Activated effector memory CD4-positive, alpha-beta T cell treated with Interleukin-2 at 50 U/mL for 16 hours (primary cell): Measurements from ENCODE around the gene PTP4A2.
"Not testable (repeated sequence)": the region's sequence is repeated elsewhere in the genome, so short reads cannot be mapped to it uniquely, and the experiment has no call there.

ENCODE experiments used
- DNase-seq: peaks from one replicate; pipeline ENCODE4 v3.0.0-alpha.2; 2020

Gene PTP4A2

DNA sequence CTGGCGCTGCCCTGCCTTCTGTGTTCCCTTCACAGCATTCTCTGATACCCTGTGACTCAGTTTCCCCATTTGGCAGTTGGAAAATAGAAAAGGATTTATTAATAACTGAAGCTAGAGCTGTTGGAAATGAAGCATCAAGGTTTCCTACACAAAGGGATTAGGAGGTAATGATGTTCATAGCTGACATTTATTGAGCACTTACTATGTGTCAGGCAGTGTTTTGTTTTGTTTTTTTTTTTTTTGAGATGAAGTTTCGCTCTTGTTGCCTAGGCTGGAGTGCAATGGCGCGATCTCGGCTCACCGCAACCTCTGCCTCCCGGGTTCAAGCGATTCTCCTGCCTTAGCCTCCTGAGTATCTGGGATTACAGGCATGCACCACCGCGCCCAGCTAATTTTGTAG, 7.5 kb upstream of the PTP4A2 start:
- not testable (repeated sequence) for DNase-seq

DNA sequence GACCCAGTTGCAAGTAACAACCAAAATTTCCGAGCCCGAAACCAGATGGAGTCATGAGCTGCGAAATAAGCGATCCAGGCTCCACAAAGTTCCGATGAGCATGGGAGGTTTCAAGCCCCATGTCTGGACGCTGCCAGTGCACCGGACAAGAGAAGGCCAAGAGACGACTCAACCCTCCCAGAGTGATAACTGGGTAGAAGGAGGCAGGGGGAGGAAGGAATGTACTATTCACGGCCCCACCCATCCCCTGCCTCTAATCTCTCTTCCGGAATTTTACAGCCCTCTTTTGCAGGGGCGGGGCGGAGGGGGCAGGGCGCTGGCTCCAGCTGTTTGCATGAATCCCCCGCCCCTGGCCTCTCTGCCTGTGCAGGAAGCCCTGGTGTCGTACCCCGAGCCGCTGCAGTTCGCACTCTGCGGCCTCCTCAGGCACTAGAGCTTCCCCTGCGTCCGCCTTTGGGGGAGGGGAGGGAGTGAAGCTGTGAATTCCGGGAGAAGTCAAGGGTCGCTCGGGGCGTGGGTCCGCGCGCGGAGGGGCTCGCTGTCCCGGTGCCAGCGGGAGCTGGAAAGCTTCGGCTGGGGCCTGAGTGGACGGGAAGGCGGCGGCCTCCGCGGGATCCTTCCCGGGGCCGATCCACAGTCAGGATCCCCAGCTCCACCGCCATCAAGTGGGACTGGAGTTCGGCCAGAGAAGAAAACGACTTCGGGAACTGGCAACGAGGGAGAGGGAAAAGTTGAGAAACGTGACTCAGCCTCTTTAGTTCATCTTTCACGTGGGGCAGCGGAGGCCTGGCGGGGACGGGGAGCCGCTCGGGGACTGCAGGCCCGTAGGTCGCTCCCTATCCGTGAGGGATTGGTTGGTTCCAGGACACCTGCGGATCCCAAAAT, 6.3 kb upstream of the PTP4A2 start:
- DNase-seq: peak; percentile 81

DNA sequence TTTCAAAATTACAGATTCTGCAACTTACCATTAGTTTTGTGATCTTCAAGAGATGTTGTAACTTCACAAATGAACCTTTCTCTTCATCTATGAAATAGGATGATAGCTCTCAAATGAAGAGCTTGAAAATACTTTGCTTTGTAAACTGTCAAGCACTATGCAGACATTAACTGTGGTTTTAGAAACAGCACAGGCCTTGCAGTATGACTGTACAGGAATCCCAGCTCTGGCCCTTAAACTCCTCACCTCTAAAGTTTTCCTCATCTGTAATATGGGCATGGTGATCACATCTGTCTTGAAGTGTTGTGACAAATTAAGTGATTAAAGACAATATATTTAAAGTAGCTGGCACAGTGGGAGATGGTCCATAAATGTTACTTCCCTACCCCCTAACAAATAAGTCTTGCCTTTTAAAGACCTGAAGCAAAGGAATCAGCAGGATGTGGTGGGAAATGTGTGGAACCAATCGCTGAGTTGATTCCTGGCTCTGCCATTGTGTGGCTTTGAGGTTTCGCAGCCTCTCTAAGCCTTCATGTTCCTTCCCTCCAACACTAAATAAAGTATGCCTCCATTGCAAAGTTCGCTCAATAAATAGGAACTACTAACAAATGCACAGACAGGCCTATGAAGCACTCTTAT, 5.5 kb upstream of the PTP4A2 start:
- no peak for DNase-seq

DNA sequence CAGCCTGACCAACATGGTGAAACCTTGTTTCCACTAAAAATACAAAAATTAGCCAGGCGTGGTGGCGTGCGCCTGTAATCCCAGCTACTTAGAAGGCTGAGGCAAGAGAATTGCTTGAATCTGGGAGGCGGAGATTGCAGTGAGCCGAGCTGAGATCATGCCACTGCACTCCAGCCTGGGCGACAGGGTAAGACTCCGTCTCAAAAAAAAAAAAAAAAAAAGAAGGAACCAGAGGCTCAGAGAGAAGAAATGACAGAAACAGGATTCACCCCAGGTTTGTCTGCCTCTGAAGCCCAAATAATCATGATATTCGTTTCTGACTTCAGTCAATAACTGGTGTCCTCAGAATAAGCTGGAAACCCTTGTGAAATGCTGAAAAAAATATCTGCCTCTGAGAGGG, 3.9 kb upstream of the PTP4A2 start:
- DNase-seq: not testable (repeated sequence)

DNA sequence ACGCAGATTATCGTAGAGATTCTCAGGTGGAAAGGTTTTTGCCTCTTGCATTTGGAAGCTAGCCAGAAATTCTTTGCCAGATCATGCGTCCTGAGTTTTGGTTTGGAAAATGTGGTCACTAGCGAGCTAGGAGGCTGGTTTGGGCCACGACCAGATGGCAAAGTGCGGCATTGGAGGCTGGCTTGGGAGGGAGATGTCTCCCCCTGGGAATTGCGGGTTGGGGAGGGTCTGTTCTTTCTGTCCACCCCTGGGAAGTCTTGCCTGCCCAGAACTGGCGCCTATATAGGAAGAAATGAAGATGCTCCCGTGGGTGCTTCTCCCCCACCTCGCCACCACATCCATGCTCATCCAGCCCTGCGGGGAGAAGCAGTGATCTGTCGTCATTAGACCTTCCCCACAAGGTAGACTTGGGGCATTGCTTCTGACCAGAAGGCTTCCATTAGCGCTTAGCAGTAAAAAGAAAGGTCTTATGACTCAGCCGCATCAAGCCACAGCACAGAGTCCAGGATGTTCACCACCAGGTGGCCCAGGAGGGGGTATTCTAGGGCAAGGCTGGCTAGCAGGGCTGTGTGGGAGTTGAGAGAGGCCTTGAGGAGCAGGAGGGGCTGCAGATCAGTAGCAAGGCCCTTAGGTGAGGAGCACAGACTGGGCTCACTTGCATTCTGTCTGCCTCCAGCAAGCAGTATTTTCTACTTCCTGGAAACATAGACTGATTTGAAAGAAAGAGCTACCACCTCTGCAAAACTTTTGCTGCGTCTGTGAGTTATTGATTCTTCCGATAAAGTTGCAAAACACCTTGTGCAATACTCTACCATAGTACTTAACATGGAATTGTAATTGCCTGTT, 1.5 kb upstream of the PTP4A2 start:
- DNase-seq: peak; percentile 69

DNA sequence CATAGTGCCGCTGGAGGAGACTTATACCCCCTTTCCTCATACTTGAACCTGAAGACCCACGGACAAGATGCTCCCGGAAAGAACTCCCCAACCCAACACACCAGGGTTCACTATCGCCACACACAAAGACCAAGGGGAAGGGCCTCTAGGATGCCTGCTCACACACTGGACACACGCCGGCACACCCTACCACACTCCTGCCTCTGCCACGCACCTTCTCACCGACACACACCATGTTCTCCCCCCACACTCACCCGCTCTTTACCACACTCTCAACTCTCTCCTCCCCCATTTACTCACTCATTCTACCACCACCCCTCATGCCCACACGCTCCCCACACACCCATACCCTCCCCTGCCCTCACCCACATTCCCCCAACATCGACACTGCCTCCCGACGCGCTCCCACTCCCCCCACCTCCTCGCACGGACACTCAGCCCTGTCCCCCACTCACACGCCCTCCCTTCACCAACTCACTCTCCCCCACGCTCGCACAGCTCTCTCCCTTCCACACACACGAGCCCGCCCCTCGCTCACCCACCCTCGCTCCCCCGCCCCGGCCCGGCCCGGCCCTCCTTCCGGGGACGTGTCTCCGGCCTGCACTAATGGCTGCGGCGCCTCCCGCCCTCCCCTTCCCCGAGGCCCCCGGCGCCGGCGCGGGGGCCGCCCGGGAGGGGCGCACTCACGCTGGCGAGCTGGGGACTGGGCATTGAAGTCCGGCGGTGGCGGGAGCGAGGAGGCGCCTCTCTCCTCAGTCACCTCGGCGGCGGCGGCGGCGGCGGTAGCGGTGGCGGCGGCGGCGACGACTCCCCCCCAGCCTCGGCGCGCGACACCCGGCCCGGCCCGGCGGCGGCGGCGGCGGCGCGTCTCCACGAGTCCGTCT, 626 bp downstream of the PTP4A2 start:
- peak; percentile 78 for DNase-seq

DNA sequence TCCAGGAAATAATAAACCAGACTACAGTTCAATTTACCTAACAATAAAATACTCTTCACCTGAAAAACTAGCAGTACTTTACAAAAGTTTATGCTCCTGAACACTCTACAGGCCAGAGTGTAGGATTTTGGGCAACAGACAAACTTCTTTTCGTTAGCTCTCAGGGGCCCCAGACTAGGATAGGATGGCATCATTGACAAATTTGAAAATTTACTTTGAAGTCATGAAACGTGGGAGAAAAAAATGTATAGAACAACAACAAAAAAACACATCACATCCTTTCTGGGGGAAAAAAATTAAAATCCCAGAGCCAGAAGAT, 1.2 kb downstream of the PTP4A2 start:
- DNase-seq: no peak

DNA sequence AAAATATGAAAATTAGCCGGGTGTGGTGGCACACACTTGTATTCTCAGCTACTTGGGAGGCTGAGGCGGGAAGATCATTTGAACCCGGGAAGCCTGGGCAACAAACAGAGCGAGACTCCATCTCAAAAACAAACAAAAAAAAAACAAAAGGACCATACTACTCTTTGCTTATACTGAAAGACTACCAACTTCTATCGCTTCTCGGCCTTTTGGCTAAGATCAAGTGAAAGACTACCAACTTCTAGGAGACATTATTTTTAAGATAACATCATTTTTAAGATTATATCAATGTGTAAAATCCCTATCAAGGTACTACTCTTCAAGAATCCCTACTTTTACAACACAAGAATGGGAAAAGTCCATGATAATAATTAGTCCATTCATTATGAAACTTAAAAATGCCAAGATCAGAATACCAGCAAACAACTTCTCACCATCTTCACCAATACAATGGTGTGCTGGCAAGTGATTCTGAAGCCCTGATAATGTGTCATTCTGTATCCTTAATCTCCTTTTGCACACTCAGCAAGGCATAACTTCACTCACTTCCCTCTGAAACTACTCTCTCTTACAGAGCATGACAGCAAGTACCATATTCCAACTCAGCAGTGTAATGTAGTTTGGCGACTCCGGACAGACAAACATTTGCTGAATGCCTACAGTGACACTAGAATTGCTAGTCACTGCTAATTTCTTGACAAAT, 1.7 kb downstream of the PTP4A2 start:
- DNase-seq: no peak

DNA sequence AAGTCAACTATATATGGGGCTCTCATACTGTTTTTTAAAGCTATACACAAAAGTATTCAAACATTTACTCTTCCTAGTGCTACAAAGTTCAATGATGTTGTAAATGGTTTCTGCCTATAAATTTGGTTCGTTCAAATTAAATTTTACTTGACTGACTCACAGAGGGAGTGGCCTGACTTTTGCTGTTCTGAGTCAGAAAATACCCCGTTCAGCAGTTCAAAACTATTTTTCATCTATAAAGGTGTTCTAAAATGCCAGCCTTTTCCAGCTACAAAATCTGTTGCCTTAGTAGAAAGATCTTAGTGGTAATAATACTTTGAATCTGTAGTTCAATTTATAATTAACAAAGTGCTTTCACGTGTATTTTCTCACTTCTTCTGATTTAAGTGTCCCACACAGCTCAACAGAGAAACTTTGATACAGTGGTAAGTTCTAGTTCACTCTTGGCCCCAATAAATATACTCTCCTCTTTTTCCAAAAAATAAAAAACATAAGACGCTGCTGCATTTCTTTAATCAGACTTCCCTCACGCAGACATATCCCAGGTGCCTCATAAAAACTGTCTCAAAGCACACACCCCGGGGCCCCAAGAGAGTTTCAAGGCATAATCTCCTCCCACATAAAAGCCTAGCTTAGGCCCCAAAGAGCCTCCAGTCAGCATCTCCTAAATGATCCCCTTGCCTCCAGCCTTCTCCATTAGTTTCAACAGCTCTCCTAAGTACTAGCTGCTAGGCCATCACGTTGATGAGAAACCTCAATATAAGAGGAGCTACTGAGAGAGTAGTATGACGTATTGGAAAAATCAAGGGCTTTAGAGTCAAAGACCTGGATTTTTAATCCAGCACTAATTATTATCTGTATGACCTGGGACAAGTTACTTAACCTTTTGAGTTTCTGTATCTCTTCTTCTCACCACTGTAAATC, 3.2 kb downstream of the PTP4A2 start:
- DNase-seq: no peak

DNA sequence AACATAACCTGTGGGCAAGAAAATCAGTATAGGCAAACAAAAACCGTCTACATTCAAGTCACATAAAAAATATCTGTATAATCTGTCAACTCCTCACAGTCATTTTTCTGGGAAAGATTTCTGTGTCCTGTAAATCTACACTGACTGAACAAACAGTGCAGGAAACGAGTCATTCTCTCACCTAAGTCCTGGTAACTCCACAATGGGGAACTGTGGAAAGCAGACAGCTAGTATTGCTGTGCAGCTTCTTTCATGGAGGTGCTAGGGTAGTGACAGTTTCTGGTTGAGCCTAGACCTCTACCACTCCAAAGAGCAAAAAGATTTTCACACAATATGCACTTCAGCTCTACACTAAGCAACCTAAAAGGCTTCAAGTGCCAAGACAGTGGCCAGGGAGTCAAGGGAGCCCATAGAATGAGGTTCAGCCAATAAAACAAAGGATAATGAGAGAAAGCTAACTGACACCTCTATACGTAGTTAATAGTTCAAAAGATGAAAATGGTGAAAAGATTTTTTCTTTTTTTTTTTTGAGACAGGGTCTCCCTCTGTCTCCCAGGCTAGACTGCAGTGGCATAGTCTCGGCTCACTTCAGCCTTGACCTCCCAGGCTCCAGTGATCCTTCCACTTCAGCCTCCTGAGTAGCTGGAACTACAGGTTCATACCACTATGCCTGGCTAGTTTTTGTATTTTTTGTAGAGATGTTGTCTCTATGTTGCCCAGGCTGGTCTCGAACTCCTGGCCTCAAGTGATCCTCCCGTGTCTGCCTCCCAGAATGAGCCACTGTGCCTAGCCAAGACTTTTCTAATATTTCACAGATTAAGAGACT, 5.5 kb downstream of the PTP4A2 start:
- no peak for DNase-seq

DNA sequence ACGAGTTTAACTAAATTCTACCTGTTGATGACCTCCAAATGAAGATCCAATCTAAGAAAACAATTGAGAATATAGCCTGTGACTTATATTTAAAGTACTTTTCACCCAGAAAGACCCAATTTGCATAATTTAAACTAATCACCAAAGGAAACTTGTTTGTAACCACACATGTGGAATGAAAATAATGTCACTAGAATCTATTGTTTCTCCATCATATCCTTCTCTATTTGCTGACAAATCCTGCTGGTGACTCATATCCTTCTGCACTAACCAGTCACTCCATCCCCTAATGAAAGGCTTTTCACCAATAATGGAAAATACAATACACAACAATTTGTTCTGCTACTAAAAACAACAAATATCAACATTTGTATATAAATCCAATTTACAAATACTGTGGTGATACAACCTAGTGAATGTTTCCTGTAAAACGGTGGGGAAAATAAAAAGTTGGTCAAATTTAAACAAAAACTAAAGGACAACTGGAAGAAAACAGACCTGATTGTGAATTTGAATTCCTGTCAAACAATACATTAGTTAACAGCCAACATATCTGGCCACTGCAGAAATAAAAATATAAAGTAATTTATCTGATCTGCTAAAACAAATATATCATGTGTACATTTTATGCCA, 6.5 kb downstream of the PTP4A2 start:
- no peak for DNase-seq

DNA sequence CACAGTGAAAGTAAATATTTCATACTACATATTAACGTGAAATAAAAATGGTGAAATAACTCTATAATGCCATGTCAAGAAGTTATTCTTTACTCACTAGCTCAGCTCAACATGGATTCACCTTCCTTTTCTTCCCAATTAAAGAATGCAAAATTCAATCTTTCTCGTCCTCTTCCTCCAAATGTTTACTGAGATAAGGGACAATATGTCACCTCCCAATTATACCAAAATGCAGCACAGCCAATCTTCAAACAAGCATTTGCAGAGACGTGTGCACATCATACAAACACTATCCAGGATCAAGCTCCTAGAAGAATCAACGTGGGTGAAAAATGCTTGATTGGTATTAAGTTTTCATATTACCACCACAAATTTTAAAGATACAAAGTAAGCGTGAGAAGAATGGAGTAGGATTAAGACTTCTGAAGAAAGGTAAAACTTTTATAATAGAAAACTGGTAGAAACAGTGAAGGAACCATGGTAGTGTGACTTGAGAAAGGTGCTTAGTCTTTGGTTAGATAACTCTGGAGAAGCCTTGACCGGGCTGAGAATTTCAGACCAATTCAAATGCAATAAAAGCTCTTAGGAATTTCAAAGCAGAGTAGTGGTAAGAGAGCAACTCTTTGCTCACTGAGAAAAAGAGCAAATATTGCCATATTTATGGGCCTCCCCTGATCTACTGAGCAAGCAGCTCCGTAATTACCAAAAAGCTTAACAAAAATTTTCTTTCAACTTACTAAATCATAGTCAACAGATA, 7.2 kb downstream of the PTP4A2 start:
- DNase-seq: no peak

DNA sequence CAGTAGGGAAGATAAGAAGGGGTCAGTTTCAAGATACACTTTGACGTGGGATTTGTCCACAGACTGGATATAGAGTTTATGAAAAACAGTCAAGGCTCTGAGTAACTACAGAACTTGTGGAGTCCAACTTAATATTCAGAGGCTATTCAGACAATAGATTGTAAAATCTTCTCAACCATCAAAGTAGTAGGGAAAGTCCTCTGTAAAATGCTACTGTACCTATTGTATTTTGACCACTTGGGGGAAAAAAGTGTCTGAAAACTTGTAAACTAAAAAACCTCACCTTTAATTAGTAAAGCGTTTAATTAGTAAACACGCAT, 10.5 kb downstream of the PTP4A2 start:
- no peak for DNase-seq

DNA sequence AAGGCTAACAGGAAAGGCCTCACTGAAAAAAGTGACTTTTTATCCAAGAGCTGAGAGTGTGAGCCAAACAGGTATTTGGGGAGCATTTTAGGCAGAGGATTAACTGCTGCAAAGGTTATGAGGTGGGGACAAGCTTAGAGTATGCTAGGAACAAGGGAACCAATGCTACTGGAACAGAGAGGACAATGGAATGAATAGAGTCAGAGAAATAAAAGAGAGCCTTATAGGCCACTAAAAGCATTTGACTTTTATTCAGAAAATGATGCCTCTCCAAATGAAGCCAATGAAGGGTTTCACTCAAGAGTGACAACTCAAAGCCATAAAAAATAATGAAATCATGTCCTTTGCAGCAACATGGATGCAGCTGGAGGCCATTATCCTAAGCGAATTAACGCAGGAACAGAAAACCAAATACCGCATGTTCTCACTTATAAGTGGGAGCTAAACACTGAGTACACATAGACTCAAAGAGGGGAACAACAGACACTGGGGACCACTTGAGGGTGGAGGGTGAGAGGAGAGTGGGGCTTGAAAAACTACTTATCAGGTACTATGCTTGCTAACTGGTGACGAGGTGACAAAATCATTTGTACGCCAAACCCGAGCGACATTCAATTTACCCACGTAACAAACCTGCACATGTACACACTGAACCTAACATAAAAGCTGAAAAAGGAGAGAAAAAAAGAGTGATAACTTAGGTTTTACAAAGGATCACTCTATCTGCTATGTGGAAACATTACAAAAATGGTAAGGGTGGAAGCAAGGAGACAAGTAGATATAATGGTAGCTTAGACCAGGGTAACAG, 11.1 kb downstream of the PTP4A2 start:
- no peak for DNase-seq

DNA sequence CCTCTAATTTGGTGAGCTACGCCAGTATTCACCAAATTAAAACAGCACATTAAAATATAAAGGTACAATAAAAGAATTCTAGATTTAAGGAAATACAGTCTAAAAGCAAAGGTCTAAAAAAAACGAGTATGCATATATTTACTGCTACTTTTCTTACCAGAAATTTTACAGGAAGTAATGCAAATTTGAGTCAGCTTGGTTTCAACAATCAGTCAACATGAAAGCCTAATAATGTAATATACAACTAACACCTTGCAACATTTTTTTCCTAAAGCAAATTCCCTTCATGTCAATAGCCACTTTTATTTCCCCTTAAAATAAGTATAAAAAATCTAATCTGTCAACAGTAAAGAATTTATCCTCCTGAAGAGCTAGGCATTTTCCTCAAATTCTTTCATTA, 11.9 kb downstream of the PTP4A2 start:
- DNase-seq: no peak

DNA sequence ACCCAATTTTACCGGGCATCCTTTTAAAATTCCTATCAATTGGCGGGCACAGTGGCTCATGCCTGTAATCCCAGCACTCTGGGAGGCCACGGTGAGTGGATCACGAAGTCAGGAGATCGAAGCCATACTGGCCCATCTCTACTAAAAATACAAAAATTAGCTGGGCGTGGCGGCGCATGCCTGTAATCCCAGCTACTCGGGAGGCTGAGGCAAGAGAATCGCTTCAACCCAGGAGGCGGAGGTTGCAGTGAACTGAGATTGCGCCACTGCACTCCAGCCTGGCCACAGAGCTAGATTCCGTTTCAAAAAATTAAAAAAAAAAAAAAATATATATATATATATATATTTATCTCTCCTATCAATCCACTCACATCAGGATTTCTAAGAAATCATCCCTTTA, 12.3 kb downstream of the PTP4A2 start:
- not testable (repeated sequence) for DNase-seq

DNA sequence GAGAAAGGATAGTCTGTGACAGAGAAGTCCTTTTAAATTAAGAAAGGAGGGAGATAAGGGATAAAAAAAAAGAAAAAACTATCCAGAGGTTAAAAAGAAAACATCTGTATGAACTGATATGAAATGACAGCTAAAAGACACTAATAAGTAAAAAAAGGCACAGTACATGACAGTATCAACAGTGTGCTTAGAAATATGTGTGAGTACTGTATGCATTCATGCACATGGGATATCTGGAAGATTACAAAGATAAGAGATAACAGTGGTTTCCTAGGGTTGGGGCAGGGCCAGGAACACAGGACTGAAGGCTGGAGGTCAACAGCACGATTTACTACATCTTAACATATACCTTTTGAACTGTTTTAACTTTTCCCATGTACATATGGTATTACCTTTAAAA, 13.3 kb downstream of the PTP4A2 start:
- DNase-seq: no peak
